Liver (tissue), 9 donors: ENCODE data around the gene MAP10. TPM values are rescaled to one million over a fixed set of nuclear protein-coding genes. Genes with fewer than 3 reads are reported as not detected.

Source experiments
- DNase-seq: peaks from one replicate; pipeline ENCODE4 v3.0.0-alpha.2; 2017; ENCODE audit warnings: low spot score
- H3K27ac ChIP-seq, 2 donors: one replicate each; pipeline ENCODE4 v1.7.0; 2013; ENCODE audit warnings: inconsistent platforms in 2 of 2, low read length in 2 of 2, control low read depth in 1 of 2, low read depth in 1 of 2, mild to moderate bottlenecking in 1 of 2
- H3K27me3 ChIP-seq, 4 donors: one replicate each; pipeline versions ENCODE4 v1.6.1 to v1.7.0; 2013; ENCODE audit warnings: low read length in 3 of 4, inconsistent platforms in 1 of 4, mild to moderate bottlenecking in 1 of 4, moderate library complexity in 1 of 4; ENCODE audit not compliant: control insufficient read depth in 4 of 4, insufficient read depth in 4 of 4
- H3K36me3 ChIP-seq, 4 donors: one replicate each; pipeline versions ENCODE4 v1.6.1 to v1.7.0; 2013; ENCODE audit warnings: low read length in 3 of 4, mild to moderate bottlenecking in 3 of 4, low read depth in 1 of 4, moderate library complexity in 1 of 4; ENCODE audit not compliant: control insufficient read depth in 4 of 4, insufficient read depth in 3 of 4
- H3K4me1 ChIP-seq, 4 donors: one replicate each; pipeline versions ENCODE4 v1.6.1 to v1.7.0; 2013; ENCODE audit warnings: low read length in 3 of 4, mild to moderate bottlenecking in 3 of 4, moderate library complexity in 1 of 4; ENCODE audit not compliant: control insufficient read depth in 4 of 4, insufficient read depth in 4 of 4
- H3K4me3 ChIP-seq, 3 donors: one replicate each; pipeline versions ENCODE4 v1.6.1 to v1.7.0; 2013; ENCODE audit warnings: low read length in 3 of 3, control low read depth in 1 of 3, low read depth in 1 of 3, mild to moderate bottlenecking in 1 of 3
- H3K9ac ChIP-seq, 2 donors: one replicate each; pipeline ENCODE4 v1.7.0; 2013; ENCODE audit warnings: low read length in 2 of 2, mild to moderate bottlenecking in 2 of 2, moderate library complexity in 2 of 2, control low read depth in 1 of 2, low read depth in 1 of 2
- H3K9me3 ChIP-seq, 4 donors: one replicate each; pipeline versions ENCODE4 v1.6.1 to v1.7.0; 2013; ENCODE audit warnings: low read length in 3 of 4; ENCODE audit not compliant: control insufficient read depth in 4 of 4
- ATF3 ChIP-seq: IDR thresholded peaks from 2 replicates; pipeline ENCODE4 v1.6.1; 2016; ENCODE audit warnings: antibody characterized with exemption
- CTCF ChIP-seq: fragments of 150-350 bp; IDR thresholded peaks from 2 replicates; pipeline ENCODE4 v1.5.1; 2017; ENCODE audit warnings: improper control_type of control experiment, low read depth, low read length; ENCODE audit not compliant: missing input control
- FOXA2 ChIP-seq: IDR thresholded peaks from 2 replicates; pipeline ENCODE4 v1.6.1; 2016; ENCODE audit warnings: antibody characterized with exemption
- HNF4A ChIP-seq, 2 donors: conservative IDR thresholded peaks; 2 replicates each; pipeline ENCODE4 v1.6.1; 2016; ENCODE audit warnings: antibody characterized with exemption in 2 of 2, mild to moderate bottlenecking in 2 of 2
- HNF4G ChIP-seq: IDR thresholded peaks from 2 replicates; pipeline ENCODE4 v1.6.1; 2016; ENCODE audit warnings: antibody characterized with exemption
- RAD21 ChIP-seq, 2 donors: IDR thresholded peaks; 2 replicates each; pipeline ENCODE4 v1.6.1; 2016; ENCODE audit warnings: antibody characterized with exemption in 2 of 2, mild to moderate bottlenecking in 2 of 2
- REST ChIP-seq: IDR thresholded peaks from 2 replicates; pipeline ENCODE4 v1.6.1; 2016; ENCODE audit warnings: antibody characterized with exemption, mild to moderate bottlenecking
- SP1 ChIP-seq: IDR thresholded peaks from 2 replicates; pipeline ENCODE4 v1.6.1; 2018; ENCODE audit warnings: antibody characterized with exemption, mild to moderate bottlenecking
- TAF1 ChIP-seq: conservative IDR thresholded peaks from 2 replicates; pipeline ENCODE4 v1.6.1; 2016; ENCODE audit warnings: antibody characterized with exemption, mild to moderate bottlenecking
- ZBTB33 ChIP-seq: IDR thresholded peaks from 2 replicates; pipeline ENCODE4 v1.6.1; 2016; ENCODE audit warnings: antibody characterized with exemption
- WGBS: extraction: QIAGEN DNeasy Blood & Tissue Kit; methylation state at CpG from one replicate; pipeline ENCODE4 v1.1.7; 2013; 5-methylcytosine and 5-hydroxymethylcytosine counted together
- polyA plus RNA-seq, 2 donors: library from polyadenylated mRNA; stranded (reverse) in 1 of 2; unstranded in 1 of 2; fragments of 200-250 nt in 1 of 2; fragments of >200 nt in 1 of 2; fragmentation: Nextera tagmentation in 1 of 2; extraction: Ambion mirVana in 1 of 2; gene quantifications; one replicate each; pipeline versions ENCODE4 v1.2.1 to v1.2.3, GENCODE V29; 2013 to 2015
- total RNA-seq, 2 donors: library from RNA; depleted of rRNA; stranded (reverse); fragments of >200 nt; gene quantifications; one replicate each; pipeline ENCODE4 v1.2.3, GENCODE V29; 2014
- donor health status: healthy.
- donor health status: healthy.
- donor health status: healthy.
- donor health status: healthy.
- donor health status: healthy.

Gene MAP10
- total and polyA plus RNA-seq, 4 donors: 0.96 to 2.7 (median 1.8) TPM

GRCh38 chr1:232793944-232794343 lies 11.3 kb upstream of the MAP10 start:
- no peak overlapping the region for H3K9ac ChIP-seq
- H3K27me3 ChIP-seq: no peaks in the 10 kb centered on the region
- H3K4me3 ChIP-seq: no peak overlapping the region
- no peak overlapping the region for H3K27ac ChIP-seq
- no peaks in the 10 kb centered on the region for H3K9me3 ChIP-seq
- DNase-seq: no peak
- 13% methylated on average over 3 of the region's 3 CpGs for WGBS
- no peaks in the 10 kb centered on the region for H3K4me1 ChIP-seq
- TF ChIP-seq RAD21 (IDR thresholded peaks at IDR 0.05): peak; percentile 70 to 72
- no peak for TF ChIP-seq ZBTB33
- TF ChIP-seq CTCF: peak; percentile 15
- H3K36me3 ChIP-seq: no peaks in the 10 kb centered on the region

- Histone ChIP-seq H3K4me1 (no peaks in the 10 kb centered on the region), H3K27me3 (no peaks in the 10 kb centered on the region), H3K36me3 (no peaks in the 10 kb centered on the region), H3K9me3 (no peaks in the 10 kb centered on the region), H3K9ac (no peak overlapping the region), H3K4me3 (no peak overlapping the region), H3K27ac (no peak overlapping the region)
- WGBS: 91% methylated on average over 3 of the region's 3 CpGs
- no peak for TF ChIP-seq REST
- no peak for TF ChIP-seq HNF4G
- TF ChIP-seq ATF3: no peak
- no peak for TF ChIP-seq SP1
- no peak for TF ChIP-seq FOXA2
- TF ChIP-seq ZBTB33: no peak
- TF ChIP-seq TAF1: no peak
- no peak for TF ChIP-seq RAD21 (IDR thresholded peaks at IDR 0.05)
- no peak for TF ChIP-seq HNF4A (conservative IDR thresholded peaks at IDR 0.05)
- TF ChIP-seq CTCF: no peak
- no peak for DNase-seq
Measured at GRCh38 chr1:232795497-232796053, 9.6 kb upstream of the MAP10 start.
